Left ventricle myocardium superior (tissue), 1 donor: ENCODE results near the gene ESCO1. TPM values are rescaled to one million over a fixed set of nuclear protein-coding genes. Genes with fewer than 3 reads are reported as not detected.

ENCODE experiments used
- ATAC-seq: fragments of 200-7000 bp; cut with Tn5 transposase; one replicate; pipeline ENCODE4 v1.9.1; 2020; ENCODE audit warnings: mild to moderate bottlenecking, moderate library complexity
- DNase-seq: peaks from one replicate; pipeline ENCODE4 v3.0.0-alpha.2; 2020
- intact Hi-C: fragments of 100-400 bp; cut with micrococcal nuclease; formaldehyde crosslinking; loops from one replicate; pipeline ENCODE4 v1.11.0; 2022
- total RNA-seq: library from RNA; stranded (reverse); fragmentation: NEBNext Ultra II Directional; extraction: Animal tissue kit (Norgen Biotek cat#: 25700); gene quantifications from one replicate; pipeline ENCODE4 v1.2.1, GENCODE V29; 2021
- donor health status: DM: no; HTN: yes; CAD: no; lungs with severe emphysema.

ESCO1 gene
- total RNA-seq, 1 donor from 2014 or later = 10.1 TPM

DNA sequence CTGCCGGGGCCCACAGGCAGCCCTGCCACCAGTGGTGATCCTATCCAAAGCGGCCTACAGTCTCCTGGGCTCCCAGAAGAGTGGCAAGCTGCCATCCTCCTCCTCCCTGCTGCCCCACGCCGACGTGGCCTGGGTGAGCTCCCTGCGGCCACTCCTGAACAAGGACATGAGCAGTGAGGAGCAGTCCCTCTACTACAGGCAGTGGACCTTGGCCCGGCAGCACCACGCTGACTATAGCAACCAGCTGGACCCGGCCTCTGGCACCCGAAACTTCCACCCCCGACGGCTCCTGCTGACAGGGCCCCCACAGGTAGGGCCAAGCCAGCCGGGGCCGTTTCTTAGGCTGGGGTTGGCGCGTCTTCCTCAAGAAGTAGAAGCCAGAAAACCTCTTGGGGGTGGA lies 100.5 kb downstream of the ESCO1 start:
- no peak for ATAC-seq
- intact Hi-C loops = no loop called here
- no peak for DNase-seq

DNA sequence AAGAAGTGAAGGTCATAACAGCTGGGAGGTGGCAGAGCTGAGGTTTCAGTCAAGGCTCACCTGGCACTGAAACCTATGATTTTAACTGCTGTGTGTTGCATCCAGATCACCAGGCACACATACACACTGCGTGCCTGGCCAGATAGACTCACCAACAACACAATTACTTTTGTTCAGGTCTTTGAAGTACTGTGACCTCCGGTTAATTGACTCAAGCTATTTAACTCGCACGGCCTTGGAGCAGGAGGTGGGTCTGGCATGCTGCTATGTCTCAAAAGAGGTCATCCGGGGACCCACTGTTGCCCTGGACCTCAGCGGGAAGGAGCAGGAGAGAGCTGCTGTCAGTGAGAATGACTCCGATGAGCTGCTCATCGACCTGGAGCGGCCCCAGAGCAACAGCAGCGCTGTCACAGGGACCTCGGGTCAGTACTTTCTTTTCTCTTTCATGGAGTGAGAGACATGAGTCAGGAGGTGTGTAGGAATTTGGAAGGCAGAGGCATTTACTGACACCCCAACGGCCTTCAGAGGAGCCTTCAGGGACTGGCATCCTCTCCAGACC lies 104.1 kb downstream of the ESCO1 start:
- DNase-seq = no peak
- intact Hi-C loops = no loop called here
- ATAC-seq = no peak

DNA sequence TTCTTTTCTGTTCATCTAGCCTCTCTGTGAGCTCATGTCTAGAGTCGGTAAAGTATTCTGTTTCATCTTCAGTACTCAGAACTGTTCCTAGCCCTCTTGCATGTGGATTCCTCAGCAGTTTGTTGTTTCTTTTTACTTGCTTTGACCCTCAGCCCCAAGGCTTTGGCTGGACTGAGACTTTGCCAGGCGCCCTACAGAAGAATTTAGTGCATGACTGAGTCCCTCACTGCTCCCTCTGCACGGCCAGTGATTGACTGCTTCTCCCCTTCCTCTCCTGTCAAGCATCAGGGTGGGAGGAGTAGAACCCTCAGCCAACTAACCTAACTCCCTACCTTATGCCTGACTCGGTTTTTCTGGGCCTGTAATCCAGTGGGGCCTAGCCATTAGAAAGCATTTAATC lies 109.8 kb downstream of the ESCO1 start:
- ATAC-seq = no peak
- intact Hi-C loops = no loop called here
- DNase-seq = no peak

DNA sequence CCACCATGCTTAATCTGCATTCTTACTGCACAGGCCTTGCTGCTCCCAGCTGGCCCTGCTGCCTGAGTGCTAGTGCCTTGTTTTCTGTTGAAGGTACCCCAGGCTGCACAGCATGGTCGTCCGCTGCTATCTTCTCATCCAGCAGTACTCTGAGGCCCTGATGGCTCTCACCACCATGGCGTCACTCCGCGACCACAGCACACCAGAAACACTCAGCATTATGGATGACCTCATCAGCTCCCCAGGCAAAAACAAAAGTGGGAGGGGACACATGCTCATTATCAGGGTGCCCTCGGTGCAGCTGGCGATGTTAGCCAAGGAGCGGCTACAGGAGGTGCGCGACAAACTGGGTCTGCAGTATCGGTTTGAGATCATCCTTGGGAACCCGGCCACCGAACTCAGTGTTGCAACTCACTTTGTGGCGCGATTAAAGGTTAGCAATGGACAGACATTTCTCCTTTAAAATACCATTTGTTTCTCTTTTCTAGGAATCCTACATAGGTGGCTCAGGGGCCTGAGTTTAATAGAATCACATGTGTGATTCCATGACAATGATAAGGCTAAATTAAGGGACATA lies 110.5 kb downstream of the ESCO1 start:
- DNase-seq (no peak), ATAC-seq (no peak)
- intact Hi-C loops = no loop called here

DNA sequence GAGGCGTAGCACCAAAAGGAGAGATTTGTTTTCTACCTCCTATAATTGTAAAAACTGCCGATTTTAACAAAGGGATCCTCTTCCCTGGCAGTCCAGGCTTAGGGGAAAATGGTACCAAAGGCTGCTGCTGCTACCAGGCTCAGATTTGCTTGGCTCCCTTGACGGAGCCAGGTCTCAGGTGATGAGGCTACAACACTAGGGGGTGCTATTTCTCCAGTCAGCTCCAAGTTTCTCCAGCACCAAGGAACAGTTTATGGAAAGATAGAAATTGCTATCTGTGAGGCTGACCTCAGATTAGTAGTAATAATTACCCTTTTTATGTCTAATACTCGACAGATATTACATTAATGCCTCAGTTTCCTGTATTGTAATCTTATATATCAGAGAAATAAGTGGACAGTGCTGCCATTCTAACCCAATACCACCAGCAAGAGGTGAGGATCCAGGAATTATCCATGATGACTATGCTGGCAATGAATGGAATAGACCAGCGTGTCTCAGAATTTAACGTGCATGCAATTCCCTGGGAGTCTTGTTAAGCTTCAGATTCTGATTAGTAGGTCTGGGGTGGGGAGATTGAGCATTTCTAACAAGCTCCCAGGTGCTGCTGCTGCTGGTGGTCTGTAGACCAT lies 111.3 kb downstream of the ESCO1 start:
- ATAC-seq (peak; percentile 82), DNase-seq (no peak)
- intact Hi-C loops = no loop called here

DNA sequence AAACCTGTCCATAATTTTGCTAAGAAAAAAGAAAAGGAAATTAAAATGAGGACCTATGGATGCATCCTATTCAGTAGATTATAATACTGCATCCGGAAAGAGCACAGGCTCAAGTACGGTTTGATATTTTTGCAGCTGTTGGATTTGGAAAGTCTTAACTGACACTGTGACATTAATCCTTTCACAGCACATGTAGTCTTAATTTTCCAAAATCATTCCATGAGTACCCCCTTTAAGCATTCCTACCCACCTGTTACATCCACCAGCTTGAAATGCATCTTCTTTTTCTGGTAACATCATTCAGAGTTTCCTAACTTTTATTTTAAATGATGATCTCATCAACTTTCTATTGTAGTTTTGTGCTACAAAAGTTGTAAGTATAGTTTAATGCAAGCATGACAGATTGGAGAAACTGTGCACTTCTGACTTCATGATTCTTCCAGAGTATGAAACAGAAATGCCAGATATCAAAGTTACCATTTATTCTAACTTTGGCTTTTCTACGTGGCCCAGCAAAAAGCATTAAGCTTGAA lies 113.5 kb downstream of the ESCO1 start:
- DNase-seq (no peak), ATAC-seq (no peak)
- intact Hi-C loops = no loop called here

DNA sequence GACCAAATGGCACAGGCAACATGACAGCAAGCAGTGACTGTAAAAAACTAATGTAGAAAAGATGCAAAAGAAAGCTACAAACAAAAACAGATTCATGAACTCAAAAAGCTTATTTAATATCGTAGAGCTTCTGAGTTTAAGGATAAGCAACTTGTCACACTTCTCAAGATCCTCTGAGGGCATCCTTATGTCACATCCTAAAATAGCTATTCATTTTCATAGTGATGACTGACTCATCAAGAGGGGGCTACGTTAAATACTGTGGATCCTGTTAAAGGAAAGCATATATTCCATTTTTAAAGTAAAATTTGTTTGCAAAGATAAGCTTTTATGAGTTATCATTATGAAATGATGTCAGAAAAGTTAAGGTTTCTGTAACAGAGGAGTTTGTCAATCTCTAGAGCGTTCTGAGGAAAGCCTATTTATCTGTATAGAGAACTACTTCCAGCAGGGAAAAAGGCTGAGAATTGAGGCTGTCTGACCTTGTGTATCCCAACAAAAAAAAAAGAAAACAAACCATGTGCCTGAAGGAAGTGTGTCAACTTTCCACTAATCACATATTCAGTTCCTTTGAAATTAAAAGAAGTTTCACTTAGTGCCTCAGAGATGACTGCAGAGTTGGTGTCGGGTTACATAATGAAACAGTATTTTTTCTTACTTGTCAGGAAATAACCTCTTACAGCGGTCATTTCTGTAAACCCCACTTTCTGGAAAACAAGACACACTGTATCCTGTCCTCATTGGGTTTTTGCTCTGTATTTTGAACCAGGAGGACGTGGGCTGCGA lies 115.5 kb downstream of the ESCO1 start:
- intact Hi-C loops = no loop called here

DNA sequence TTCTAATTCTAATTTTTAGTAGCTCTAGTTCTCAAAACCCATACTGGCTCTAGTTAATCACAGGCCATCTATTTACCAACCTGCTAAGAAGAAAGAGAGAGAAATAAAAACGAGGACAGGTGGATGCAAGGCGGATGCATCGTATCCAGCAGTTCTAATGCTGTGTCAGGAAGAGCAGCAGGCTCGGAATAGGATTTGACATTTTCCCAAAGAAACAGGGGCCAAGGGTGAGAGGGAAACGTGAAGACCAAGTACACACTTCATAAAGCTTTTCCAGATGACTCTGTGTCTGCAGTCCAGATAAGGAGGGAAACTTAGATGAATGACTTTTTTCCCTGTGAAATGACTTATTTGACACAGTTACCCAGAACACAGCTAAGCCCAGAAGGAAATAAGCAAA lies 117.5 kb downstream of the ESCO1 start:
- ATAC-seq = no peak
- DNase-seq = no peak
- intact Hi-C loops = no loop called here

More for the DNA sequence above, 115.5 kb downstream of the ESCO1 start:
- no peak for DNase-seq
- no peak for ATAC-seq

DNA sequence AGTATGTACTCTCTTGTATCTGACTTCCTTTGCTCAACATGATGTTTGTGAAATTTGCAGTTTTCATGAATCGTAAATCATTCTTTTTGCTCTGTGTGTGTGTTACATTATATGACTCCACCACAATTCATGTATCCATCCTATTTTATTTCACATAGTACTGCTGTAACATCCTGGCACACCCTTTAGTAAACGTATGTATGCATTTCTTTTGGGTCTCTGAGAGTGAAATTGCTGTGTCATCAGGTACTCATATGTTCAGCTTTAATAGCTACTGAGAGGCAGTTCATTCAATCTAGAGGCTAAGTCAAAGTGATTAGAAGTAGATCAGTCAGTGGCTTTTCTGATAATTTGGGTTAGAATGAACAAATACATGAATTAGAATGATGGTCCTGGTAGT lies 118.8 kb downstream of the ESCO1 start:
- ATAC-seq = no peak
- DNase-seq = no peak
- intact Hi-C loops = no loop called here

DNA sequence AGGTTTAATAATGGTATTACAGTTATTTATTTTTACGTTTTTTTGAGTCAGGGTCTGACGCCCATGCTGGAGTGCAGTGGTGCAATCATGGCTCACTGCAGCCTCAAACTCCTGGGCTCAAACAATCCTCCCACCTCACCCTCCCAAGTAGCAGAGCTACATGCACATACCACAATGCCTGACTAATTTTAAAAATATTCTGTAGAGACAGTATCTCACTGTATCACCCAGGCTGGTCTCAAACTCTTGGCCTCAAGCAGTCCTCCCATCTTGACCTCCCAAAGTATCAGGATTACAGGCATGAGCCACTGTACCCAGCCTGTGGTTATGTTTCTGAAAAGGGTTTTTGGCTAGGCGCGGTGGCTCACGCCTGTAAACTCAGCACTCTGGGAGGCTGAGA lies 120.8 kb downstream of the ESCO1 start:
- intact Hi-C loops = no loop called here
- ATAC-seq (no peak), DNase-seq (no peak)

Other genes with a start within 250 kb of the ESCO1 start
- 22.6 TPM for gene SNRPD1, start 11.6 kb upstream of the ESCO1 start, total RNA-seq
- 6.0 TPM for gene ABHD3, start 104.1 kb upstream of the ESCO1 start, total RNA-seq
- gene MIB1, start 140.1 kb upstream of the ESCO1 start, total RNA-seq = 18.9 TPM